ELR (cell line): ENCODE data around the gene HDGFL3.
"Not testable (repeated sequence)": the region's sequence is repeated elsewhere in the genome, so short reads cannot be mapped to it uniquely, and the experiment has no call there.

ENCODE experiments used
- DNase-seq: peaks from one replicate; pipeline ENCODE4 v3.0.0-alpha.2; 2015; ENCODE audit warnings: low read depth

Gene HDGFL3

DNA sequence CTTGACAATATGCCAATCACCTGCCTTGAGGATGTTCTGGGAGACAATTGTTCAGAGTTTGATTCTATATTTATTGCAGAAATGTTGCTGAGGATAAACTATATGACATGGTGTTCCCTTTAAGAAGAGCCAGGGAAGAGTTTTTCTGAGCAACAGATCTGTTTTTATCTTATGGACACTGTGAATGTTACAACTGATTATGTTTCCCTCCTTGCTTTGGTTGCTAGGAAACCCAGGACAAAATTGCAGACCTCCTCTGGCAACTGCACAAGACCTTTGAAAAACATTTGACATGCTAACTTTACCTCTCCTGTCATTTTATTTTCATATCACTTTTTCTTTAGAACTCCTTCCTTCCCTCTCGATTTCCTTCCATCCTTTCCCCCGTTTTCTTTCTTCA lies 108.3 kb downstream of the HDGFL3 start:
- DNase-seq, result no peak

DNA sequence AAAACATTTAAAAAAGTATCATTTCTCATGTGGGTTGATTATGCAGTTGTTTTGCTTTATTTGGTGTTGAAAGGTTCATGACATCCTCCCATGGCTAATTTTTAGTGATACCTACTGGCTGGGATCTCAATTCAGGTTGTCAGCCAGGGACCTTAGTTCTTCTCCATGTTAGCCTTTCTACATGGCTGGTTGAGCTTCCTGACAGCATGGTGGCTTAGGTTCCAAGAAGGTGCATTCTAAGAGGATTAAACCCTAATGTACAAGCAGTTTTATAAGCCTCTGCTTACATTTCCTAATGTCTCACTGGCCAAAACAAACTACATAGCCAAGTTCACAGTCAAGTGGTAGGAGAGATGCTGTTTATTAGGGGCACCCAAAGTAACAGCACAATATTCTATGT lies 109.5 kb downstream of the HDGFL3 start:
- no peak for DNase-seq

DNA sequence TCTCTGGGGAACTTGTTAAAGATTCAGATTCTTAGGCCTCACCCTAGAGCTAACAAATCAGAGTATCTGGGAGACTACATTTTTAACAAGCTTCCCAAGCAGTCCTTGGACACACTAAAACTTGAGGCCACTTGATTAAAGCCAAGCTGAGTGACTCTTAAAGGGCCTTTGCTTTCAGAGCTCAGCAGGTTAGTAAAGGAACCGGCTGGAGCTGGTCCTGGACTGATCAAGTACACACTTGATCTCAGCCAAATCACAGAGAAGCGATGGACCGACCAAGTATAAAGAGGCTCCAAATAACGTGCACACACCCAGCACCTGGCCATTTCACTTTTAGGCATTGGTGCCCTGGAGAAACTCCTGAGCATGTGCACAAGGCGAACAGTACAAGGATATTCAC lies 113.0 kb downstream of the HDGFL3 start:
- no peak for DNase-seq

DNA sequence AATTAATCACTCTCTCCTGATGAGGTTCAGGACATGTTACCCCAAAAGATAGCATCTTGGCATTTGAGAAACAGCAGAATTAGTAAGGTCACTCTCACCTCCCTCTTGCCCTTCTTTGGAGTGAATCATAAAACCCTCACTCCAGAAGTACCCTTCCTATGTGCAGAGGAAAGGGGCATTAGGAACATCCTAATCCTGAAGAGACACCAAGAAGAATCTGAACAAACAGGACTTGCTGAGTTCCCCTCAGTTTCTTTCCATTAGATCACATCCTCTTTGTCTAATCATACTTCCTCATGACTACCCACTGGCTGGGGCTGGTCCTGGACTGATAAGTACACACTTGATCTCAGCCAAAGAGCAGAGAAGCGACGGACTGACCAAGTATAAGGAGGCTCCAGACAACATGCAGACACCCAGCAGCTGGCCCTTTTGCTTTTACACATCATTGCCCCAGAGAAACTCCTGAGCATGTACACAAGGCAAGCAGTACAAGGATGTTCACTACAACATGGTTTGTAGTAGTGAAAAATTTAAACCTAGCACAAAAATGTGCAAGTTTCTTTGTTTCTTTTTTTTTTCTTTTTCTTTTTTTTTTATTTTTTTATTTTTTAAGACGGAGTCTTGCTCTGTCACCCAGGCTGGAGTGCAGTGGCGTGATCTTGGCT lies 115.2 kb downstream of the HDGFL3 start:
- DNase-seq, result peak; percentile 50

GRCh38 chr15:83091965-83092308 lies 115.7 kb downstream of the HDGFL3 start:
- not testable (repeated sequence) for DNase-seq

- DNase-seq, result no peak
These were observed 117.2 kb downstream of the HDGFL3 start for GRCh38 chr15:83090465-83090864.

DNA sequence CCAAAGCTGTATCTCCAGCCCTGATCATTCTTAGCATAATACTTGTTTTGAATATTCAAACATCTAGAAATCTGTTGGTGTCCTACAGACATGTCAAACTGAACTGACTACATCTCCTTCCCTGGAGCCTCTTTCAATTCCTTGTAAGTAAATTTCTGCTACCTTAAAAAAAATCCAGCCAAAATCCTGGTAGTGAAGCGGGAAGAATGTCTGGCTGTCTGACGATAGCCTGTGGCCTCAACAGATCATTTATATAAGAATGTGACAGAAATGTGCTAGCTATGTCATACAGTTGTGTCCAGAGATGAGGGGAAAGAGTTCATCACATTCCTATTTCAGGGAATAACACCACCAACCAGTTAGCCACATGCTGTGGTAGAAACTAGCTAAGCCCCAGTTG lies 118.7 kb downstream of the HDGFL3 start:
- no peak for DNase-seq

DNA sequence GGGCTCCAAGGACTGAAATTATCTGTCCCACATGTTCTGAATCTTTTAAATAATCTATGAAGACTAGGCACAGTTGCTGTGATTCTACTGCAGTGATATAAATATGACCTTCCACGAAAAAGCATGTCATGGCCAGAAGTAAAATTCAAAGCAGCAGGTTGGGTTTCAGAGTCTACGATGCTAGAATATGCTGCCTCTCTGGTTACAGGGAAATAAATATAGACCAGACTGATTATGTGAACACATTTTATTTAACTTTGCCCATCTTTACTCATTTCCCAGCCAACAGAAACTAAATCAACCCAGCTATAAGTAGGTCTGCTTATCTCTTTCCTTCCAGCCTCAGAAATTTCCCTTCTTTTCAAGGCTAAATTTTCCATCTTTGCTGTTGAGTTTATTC lies 120.0 kb downstream of the HDGFL3 start:
- no peak for DNase-seq

GRCh38 chr15:83085864-83086552 lies 121.6 kb downstream of the HDGFL3 start:
- DNase-seq, result not testable (repeated sequence)

- not testable (repeated sequence) for DNase-seq
These were observed 122.2 kb downstream of the HDGFL3 start for GRCh38 chr15:83085461-83085860.

DNA sequence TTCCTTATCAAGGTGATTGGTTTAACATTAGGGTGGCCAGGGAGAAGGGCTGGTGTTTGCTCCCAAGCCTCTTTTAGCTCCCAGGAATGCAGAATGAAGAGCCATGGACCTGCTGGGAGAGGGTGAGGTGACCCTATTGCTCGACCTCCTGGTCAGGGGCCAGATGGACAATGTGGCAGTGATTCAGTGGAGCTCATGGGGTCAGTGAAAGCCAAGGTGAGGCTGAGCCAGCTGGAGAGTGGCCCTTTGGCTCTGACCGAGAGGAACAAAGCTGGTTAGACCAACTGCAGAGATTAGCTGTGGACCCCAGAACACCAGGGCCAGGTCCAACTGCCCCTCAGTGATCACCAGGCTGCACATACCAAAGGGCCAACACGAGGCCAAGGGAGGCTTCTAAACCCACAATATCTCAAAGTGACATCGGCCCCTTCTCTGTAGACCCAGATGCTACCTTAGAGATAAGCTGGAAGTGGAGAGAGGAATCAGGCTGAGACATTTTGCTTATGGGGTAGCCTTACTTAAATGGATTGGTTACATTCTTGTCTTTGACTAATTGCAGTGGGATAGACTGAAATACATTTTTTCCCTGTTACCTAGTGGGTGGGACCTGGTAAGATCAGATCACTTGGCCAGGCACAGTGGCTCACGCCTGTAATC lies 124.8 kb downstream of the HDGFL3 start:
- no peak for DNase-seq

GRCh38 chr15:83081256-83082014 lies 126.2 kb downstream of the HDGFL3 start:
- no peak for DNase-seq

DNA sequence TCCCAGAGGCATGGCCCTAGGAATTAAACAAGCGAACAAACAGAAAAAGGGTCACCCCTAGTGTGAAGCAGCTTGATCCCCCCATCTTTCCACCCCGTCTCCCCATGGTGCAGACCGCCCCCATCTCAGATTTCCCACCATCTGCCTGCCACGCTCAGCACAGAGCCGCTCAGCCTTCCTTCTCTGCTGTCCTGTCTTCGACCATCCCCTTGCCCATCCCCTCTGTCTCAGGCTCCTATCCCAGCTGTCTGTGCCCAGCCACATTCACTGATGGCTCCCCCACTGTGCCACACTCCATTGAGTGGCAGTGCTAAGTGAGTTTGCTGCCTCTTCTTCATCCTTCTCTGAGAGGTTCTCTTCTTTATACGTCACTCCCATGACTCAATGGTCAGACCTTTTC lies 128.9 kb downstream of the HDGFL3 start:
- DNase-seq, result no peak
